ENCODE data around the gene RBM15B. TPM values are rescaled to one million over a fixed set of nuclear protein-coding genes. Genes with fewer than 3 reads are reported as not detected.

RBM15B gene
- total RNA-seq, 1 donor from 2014 or later: 23.5 TPM

GRCh38 chr3:51384726-51385473 lies 6.2 kb upstream of the RBM15B start, which contains the start of gene MANF:
TSS of gene MANF (plus strand) at chr3:51385291. CDS start at chr3:51385343, 52 bp downstream.
- H3K9me3 Mint-ChIP-seq (ENCODE audit: unreplicated experiment): no peaks in the 10 kb centered on the region
- Histone ChIP-seq H3K4me3 (ENCODE audit: insufficient read depth, low read depth, low read length) (peak within 1 kb of the TSS; percentile 99), H3K9ac (ENCODE audit: low read length) (peak within 1 kb of the TSS; percentile 100), H4K20me1 (ENCODE audit: insufficient read depth, low read length) (peaks cover 41% of the 10 kb centered on the region), H3K9me3 (ENCODE audit: insufficient read depth, low read depth, low read length) (no peaks in the 10 kb centered on the region), H3K27me3 (ENCODE audit: insufficient read depth, low read length) (no peaks in the 10 kb centered on the region), H3K4me2 (ENCODE audit: low read length) (peak within 1 kb of the TSS; percentile 90), H3K4me1 (ENCODE audit: insufficient read depth, low read length) (peaks cover 32% of the 10 kb centered on the region), H3K36me3 (ENCODE audit: insufficient read depth, low read length) (peaks cover 18% of the 10 kb centered on the region), H2AFZ (ENCODE audit: low read depth, low read length) (peak within 1 kb of the TSS; percentile 97), H3K79me2 (ENCODE audit: insufficient read depth, low read length) (peaks cover 59% of the 10 kb centered on the region), H3K27ac (ENCODE audit: low read depth, low read length) (peak within 1 kb of the TSS; percentile 98)
- peak within 1 kb of the TSS; percentile 100 for H3K4me3 Mint-ChIP-seq (ENCODE audit: unreplicated experiment)
- peaks cover 23% of the 10 kb centered on the region for H3K4me1 Mint-ChIP-seq (ENCODE audit: low read depth, unreplicated experiment)
- peak within 1 kb of the TSS; percentile 99 for H3K27ac Mint-ChIP-seq (ENCODE audit: unreplicated experiment)
- FAIRE-seq: no peak
- peak; percentile 94 for DNase-seq (ENCODE audit: low read depth)
- TF ChIP-seq CTCF (IDR thresholded peaks at IDR 0.05; ENCODE audit: insufficient read depth, low read depth, low read length) (no peak), EZH2 (IDR thresholded peaks at IDR 0.05; ENCODE audit: insufficient read depth, low read length) (no peak)
- peaks cover 6% of the 10 kb centered on the region for H3K36me3 Mint-ChIP-seq (ENCODE audit: low read depth, unreplicated experiment)
- no peaks in the 10 kb centered on the region for H3K27me3 Mint-ChIP-seq (ENCODE audit: low read depth, unreplicated experiment)

GRCh38 chr3:51385621-51386091 lies 5.4 kb upstream of the RBM15B start:
- H3K9me3 ChIP-seq (ENCODE audit: insufficient read depth, low read depth, low read length): no peaks in the 10 kb centered on the region
- Mint-ChIP-seq H3K4me3 (ENCODE audit: unreplicated experiment) (peak overlapping the region; percentile 97), H3K9me3 (ENCODE audit: unreplicated experiment) (no peaks in the 10 kb centered on the region), H3K36me3 (ENCODE audit: low read depth, unreplicated experiment) (peaks cover 6% of the 10 kb centered on the region), H3K27me3 (ENCODE audit: low read depth, unreplicated experiment) (no peaks in the 10 kb centered on the region), H3K27ac (ENCODE audit: unreplicated experiment) (peak overlapping the region; percentile 84), H3K4me1 (ENCODE audit: low read depth, unreplicated experiment) (peaks cover 23% of the 10 kb centered on the region)
- H3K4me1 ChIP-seq (ENCODE audit: insufficient read depth, low read length): peaks cover 38% of the 10 kb centered on the region
- H4K20me1 ChIP-seq (ENCODE audit: insufficient read depth, low read length): peaks cover 49% of the 10 kb centered on the region
- H3K4me2 ChIP-seq (ENCODE audit: low read length): peak overlapping the region; percentile 90
- H3K79me2 ChIP-seq (ENCODE audit: insufficient read depth, low read length): peaks cover 64% of the 10 kb centered on the region
- DNase-seq (ENCODE audit: low read depth) (no peak), FAIRE-seq (no peak)
- no peak for TF ChIP-seq CTCF (IDR thresholded peaks at IDR 0.05; ENCODE audit: insufficient read depth, low read depth, low read length)
- no peak for TF ChIP-seq EZH2 (IDR thresholded peaks at IDR 0.05; ENCODE audit: insufficient read depth, low read length)
- no peaks in the 10 kb centered on the region for H3K27me3 ChIP-seq (ENCODE audit: insufficient read depth, low read length)
- peak overlapping the region; percentile 70 for H3K27ac ChIP-seq (ENCODE audit: low read depth, low read length)
- H3K9ac ChIP-seq (ENCODE audit: low read length): peak overlapping the region; percentile 100
- H3K36me3 ChIP-seq (ENCODE audit: insufficient read depth, low read length): peaks cover 19% of the 10 kb centered on the region
- H3K4me3 ChIP-seq (ENCODE audit: insufficient read depth, low read depth, low read length): peak overlapping the region; percentile 99
- H2AFZ ChIP-seq (ENCODE audit: low read depth, low read length): no peak overlapping the region

Data from astrocyte (in vitro differentiated cells and primary cell).